Measurements from ENCODE around the gene PFDN1.
"Not testable (repeated sequence)": the region's sequence is repeated elsewhere in the genome, so short reads cannot be mapped to it uniquely, and the experiment has no call there.

Gene PFDN1

GRCh38 chr5:140345919-140346347 is 43.0 kb upstream of the PFDN1 start:
- no peaks in the 10 kb centered on the region for H3K9me2 ChIP-seq (replicated peaks; ENCODE audit: control insufficient read depth, low read length)
- no peak overlapping the region for H3K27ac ChIP-seq (ENCODE audit: low read depth, low read length)
- no peak for TF ChIP-seq EZH2phosphoT487 (IDR thresholded peaks at IDR 0.05; ENCODE audit: borderline replicate concordance, low read length)
- TF ChIP-seq, protein P1, sequence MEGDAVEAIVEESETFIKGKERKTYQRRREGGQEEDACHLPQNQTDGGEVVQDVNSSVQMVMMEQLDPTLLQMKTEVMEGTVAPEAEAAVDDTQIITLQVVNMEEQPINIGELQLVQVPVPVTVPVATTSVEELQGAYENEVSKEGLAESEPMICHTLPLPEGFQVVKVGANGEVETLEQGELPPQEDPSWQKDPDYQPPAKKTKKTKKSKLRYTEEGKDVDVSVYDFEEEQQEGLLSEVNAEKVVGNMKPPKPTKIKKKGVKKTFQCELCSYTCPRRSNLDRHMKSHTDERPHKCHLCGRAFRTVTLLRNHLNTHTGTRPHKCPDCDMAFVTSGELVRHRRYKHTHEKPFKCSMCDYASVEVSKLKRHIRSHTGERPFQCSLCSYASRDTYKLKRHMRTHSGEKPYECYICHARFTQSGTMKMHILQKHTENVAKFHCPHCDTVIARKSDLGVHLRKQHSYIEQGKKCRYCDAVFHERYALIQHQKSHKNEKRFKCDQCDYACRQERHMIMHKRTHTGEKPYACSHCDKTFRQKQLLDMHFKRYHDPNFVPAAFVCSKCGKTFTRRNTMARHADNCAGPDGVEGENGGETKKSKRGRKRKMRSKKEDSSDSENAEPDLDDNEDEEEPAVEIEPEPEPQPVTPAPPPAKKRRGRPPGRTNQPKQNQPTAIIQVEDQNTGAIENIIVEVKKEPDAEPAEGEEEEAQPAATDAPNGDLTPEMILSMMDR (IDR thresholded peaks at IDR 0.05; ENCODE audit: low read depth, low read length, poor library complexity, severe bottlenecking) = no peak
- H3K4me1 ChIP-seq (ENCODE audit: control insufficient read depth, low read length) = peaks cover 52% of the 10 kb centered on the region
- H3K27me3 ChIP-seq (ENCODE audit: control insufficient read depth, low read length) = peaks cover 30% of the 10 kb centered on the region
- no peaks in the 10 kb centered on the region for H3K9me3 ChIP-seq (ENCODE audit: control insufficient read depth, insufficient read depth, low read length)
- no peaks in the 10 kb centered on the region for H3K79me2 ChIP-seq (ENCODE audit: control insufficient read depth, low read length)
- peak overlapping the region; percentile 64 for H3K4me3 ChIP-seq (ENCODE audit: low read length)
- no peaks in the 10 kb centered on the region for H3F3A ChIP-seq (ENCODE audit: control insufficient read depth, insufficient read depth)
- H3K4me2 ChIP-seq (ENCODE audit: low read length) = peak overlapping the region; percentile 81
- H4K20me1 ChIP-seq (ENCODE audit: control insufficient read depth, insufficient read depth, low read depth, low read length) = no peaks in the 10 kb centered on the region
- H3K36me3 ChIP-seq (ENCODE audit: control insufficient read depth, low read length) = no peaks in the 10 kb centered on the region

- H3K27me3 ChIP-seq (ENCODE audit: control insufficient read depth, low read length) = peaks cover 31% of the 10 kb centered on the region
- H3K27ac ChIP-seq (ENCODE audit: low read depth, low read length) = no peak overlapping the region
- H3K4me1 ChIP-seq (ENCODE audit: control insufficient read depth, low read length) = peaks cover 57% of the 10 kb centered on the region
- H3K4me3 ChIP-seq (ENCODE audit: low read length) = no peak overlapping the region
- TF ChIP-seq, protein P1 (IDR thresholded peaks at IDR 0.05; ENCODE audit: low read depth, low read length, poor library complexity, severe bottlenecking) = no peak
- no peak for TF ChIP-seq EZH2phosphoT487 (IDR thresholded peaks at IDR 0.05; ENCODE audit: borderline replicate concordance, low read length)
- no peaks in the 10 kb centered on the region for H3K9me2 ChIP-seq (replicated peaks; ENCODE audit: control insufficient read depth, low read length)
- H3K36me3 ChIP-seq (ENCODE audit: control insufficient read depth, low read length) = no peaks in the 10 kb centered on the region
- no peaks in the 10 kb centered on the region for H3K9me3 ChIP-seq (ENCODE audit: control insufficient read depth, insufficient read depth, low read length)
- no peaks in the 10 kb centered on the region; the same call in 1 of the 2 replicates for H4K20me1 ChIP-seq (ENCODE audit: control insufficient read depth, insufficient read depth, low read depth, low read length)
- H3F3A ChIP-seq (ENCODE audit: control insufficient read depth, insufficient read depth) = no peaks in the 10 kb centered on the region
- no peaks in the 10 kb centered on the region for H3K79me2 ChIP-seq (ENCODE audit: control insufficient read depth, low read length)
- no peak overlapping the region for H3K4me2 ChIP-seq (ENCODE audit: low read length)
Measured at GRCh38 chr5:140344683-140345423, 42.0 kb upstream of the PFDN1 start.

DNA sequence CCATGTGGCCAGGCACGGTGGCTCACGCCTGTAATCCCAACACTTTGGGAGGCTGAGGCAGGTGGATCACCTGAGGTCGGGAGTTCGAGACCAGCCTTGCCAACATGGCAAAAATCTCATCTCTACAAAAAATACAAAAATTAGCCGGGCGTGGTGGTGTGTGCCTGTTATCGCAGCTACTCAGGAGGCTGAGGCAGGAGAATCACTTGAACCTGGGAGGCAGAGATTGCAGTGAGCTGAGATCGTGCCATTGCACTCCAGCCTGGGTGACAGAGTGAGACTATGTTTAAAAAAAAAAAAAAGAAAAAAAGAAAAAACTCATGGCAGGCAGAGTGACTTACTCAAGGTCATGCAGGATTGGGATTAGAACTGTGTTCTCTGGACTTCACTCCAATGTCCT is 40.9 kb upstream of the PFDN1 start:
- not testable (repeated sequence) for H4K20me1 ChIP-seq (ENCODE audit: control insufficient read depth, insufficient read depth, low read depth, low read length); H3K4me3 ChIP-seq (ENCODE audit: low read length); H3K4me2 ChIP-seq (ENCODE audit: low read length); H3K79me2 ChIP-seq (ENCODE audit: control insufficient read depth, low read length); H3K27ac ChIP-seq (ENCODE audit: low read depth, low read length); H3K36me3 ChIP-seq (ENCODE audit: control insufficient read depth, low read length); H3K9me2 ChIP-seq (replicated peaks; ENCODE audit: control insufficient read depth, low read length); H3F3A ChIP-seq (ENCODE audit: control insufficient read depth, insufficient read depth); H3K9me3 ChIP-seq (ENCODE audit: control insufficient read depth, insufficient read depth, low read length)
- Histone ChIP-seq H3K27me3 (ENCODE audit: control insufficient read depth, low read length) (peaks cover 35% of the 10 kb centered on the region), H3K4me1 (ENCODE audit: control insufficient read depth, low read length) (peaks cover 57% of the 10 kb centered on the region)

- Histone ChIP-seq H3K27me3 (ENCODE audit: control insufficient read depth, low read length) (peaks cover 38% of the 10 kb centered on the region), H3K36me3 (ENCODE audit: control insufficient read depth, low read length) (no peaks in the 10 kb centered on the region), H3K4me2 (ENCODE audit: low read length) (peak overlapping the region; percentile 61), H4K20me1 (ENCODE audit: control insufficient read depth, insufficient read depth, low read depth, low read length) (no peaks in the 10 kb centered on the region; the same call in 1 of the 2 replicates), H3K27ac (ENCODE audit: low read depth, low read length) (no peak overlapping the region), H3K9me2 (replicated peaks; ENCODE audit: control insufficient read depth, low read length) (no peaks in the 10 kb centered on the region), H3K4me3 (ENCODE audit: low read length) (peak overlapping the region; percentile 52), H3K4me1 (ENCODE audit: control insufficient read depth, low read length) (peaks cover 50% of the 10 kb centered on the region), H3K79me2 (ENCODE audit: control insufficient read depth, low read length) (no peaks in the 10 kb centered on the region), H3F3A (ENCODE audit: control insufficient read depth, insufficient read depth) (no peaks in the 10 kb centered on the region), H3K9me3 (ENCODE audit: control insufficient read depth, insufficient read depth, low read length) (no peaks in the 10 kb centered on the region)
- no peak for TF ChIP-seq EZH2phosphoT487 (IDR thresholded peaks at IDR 0.05; ENCODE audit: borderline replicate concordance, low read length)
- TF ChIP-seq, protein P1 (IDR thresholded peaks at IDR 0.05; ENCODE audit: low read depth, low read length, poor library complexity, severe bottlenecking) = no peak
Measured at GRCh38 chr5:140342896-140343295, 40.0 kb upstream of the PFDN1 start.
